Measurements from ENCODE around the gene CATSPERE.

The CATSPERE gene

DNA sequence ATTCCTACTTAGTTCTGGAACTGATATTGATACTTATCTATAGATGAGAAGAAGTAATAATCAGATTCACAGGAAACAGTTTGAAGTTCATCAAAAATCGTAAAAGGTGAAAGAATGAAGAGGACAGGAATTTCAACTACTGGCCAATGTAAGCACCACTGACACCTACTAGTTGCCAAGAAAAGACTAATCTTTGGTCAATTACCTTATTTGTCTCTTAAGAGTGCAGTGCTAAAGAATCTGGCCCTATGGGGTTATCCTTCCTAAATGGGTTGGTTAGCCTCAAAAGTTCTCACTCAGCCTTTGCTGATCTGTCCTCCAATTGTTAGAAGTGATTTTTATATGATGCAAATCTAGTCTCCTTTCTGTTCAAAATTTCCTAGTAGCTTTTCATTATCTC, 38.9 kb upstream of the CATSPERE start:
- TF ChIP-seq, protein P1, sequence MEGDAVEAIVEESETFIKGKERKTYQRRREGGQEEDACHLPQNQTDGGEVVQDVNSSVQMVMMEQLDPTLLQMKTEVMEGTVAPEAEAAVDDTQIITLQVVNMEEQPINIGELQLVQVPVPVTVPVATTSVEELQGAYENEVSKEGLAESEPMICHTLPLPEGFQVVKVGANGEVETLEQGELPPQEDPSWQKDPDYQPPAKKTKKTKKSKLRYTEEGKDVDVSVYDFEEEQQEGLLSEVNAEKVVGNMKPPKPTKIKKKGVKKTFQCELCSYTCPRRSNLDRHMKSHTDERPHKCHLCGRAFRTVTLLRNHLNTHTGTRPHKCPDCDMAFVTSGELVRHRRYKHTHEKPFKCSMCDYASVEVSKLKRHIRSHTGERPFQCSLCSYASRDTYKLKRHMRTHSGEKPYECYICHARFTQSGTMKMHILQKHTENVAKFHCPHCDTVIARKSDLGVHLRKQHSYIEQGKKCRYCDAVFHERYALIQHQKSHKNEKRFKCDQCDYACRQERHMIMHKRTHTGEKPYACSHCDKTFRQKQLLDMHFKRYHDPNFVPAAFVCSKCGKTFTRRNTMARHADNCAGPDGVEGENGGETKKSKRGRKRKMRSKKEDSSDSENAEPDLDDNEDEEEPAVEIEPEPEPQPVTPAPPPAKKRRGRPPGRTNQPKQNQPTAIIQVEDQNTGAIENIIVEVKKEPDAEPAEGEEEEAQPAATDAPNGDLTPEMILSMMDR (IDR thresholded peaks at IDR 0.05): no peak
- no peaks in the 10 kb centered on the region for H3K4me1 Mint-ChIP-seq
- no peak overlapping the region for H3K4me3 Mint-ChIP-seq
- H3K27me3 Mint-ChIP-seq (ENCODE audit: low read depth, poor library complexity): no peaks in the 10 kb centered on the region
- no peak for DNase-seq
- H3K27ac Mint-ChIP-seq: no peak overlapping the region
- peaks cover 46% of the 10 kb centered on the region for H3K36me3 Mint-ChIP-seq (ENCODE audit: low read depth)
- H3K9me3 Mint-ChIP-seq: no peaks in the 10 kb centered on the region

DNA sequence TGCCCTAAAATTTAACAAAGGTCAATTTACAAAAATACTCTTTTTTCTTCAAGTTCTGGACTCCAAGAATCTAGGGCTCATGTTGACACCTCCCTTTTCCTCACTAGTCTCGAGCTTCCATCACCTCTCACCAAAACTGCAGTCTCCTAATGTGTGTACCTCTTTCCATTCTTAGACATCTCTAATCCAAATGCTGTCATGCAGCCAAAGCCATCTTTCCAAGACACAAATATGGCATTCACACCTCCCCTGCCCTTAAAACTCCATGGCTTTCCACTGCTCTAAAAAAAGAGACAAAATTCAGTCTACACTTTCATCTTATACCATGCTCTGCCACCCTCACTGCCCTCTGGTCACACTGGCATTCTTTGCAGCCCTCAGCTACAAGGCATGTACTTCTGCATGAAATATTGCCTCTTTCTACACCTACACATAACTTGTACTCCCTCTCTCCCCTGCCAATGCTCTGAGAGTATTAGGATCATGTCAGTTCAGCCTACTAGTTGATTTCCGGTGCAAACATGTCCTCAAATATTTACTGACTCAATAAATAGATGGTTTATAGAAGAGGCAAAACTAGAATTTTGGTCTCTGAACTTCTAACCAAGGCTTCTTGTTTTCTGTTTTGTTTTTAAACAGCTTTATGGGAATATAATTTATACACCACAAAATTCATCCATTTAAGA, 36.3 kb upstream of the CATSPERE start:
- no peaks in the 10 kb centered on the region for H3K9me3 Mint-ChIP-seq

DNA sequence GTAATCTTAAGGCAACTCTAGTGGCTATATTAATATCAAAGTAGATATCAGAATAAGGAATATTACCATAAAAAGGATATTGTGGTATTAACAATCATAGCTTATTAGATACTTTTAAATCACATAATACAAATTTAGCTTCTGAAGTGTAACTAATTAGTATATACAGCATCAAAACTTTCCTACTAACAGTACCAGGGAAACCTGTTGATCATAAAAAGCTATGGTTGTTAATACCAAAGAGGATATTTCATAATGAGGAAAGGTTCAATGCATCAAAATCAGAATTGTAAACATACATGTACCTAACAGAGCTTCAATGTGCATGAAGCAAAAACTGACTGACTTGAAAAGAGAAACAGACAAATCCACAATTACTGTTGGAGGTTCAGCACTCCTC, 33.4 kb upstream of the CATSPERE start:
- H3K4me3 Mint-ChIP-seq: no peak overlapping the region
- H3K36me3 Mint-ChIP-seq (ENCODE audit: low read depth): peaks cover 20% of the 10 kb centered on the region
- TF ChIP-seq, protein P1 (IDR thresholded peaks at IDR 0.05): no peak
- no peak overlapping the region for H3K27ac Mint-ChIP-seq
- no peaks in the 10 kb centered on the region for H3K4me1 Mint-ChIP-seq
- no peak for DNase-seq
- no peaks in the 10 kb centered on the region for H3K9me3 Mint-ChIP-seq
- H3K27me3 Mint-ChIP-seq (ENCODE audit: low read depth, poor library complexity): no peaks in the 10 kb centered on the region

More for the DNA sequence above, 36.3 kb upstream of the CATSPERE start:
- no peak overlapping the region for H3K27ac Mint-ChIP-seq
- H3K4me1 Mint-ChIP-seq: no peaks in the 10 kb centered on the region
- DNase-seq: no peak
- no peak overlapping the region for H3K4me3 Mint-ChIP-seq
- H3K27me3 Mint-ChIP-seq (ENCODE audit: low read depth, poor library complexity): no peaks in the 10 kb centered on the region
- TF ChIP-seq, protein P1 (IDR thresholded peaks at IDR 0.05): no peak
- H3K36me3 Mint-ChIP-seq (ENCODE audit: low read depth): peaks cover 28% of the 10 kb centered on the region

DNA sequence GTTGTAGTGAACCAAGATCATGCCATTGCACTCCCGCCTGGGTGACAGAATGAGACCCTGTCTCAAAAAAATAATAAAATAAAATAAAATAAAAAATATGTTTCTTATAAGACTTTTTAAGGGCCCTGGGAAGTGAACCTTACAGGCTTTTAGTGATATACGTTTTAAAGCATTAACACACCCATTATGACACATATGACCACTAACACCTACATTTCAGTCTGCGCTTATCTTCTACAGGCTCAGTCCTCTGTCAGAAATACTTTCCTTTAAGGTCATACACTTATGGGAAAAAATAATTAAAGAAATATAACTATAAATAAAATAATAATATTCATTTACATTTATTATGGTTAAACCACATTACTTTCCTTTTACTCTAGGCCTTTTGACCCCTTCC, 31.3 kb upstream of the CATSPERE start:
- TF ChIP-seq, protein P1 (IDR thresholded peaks at IDR 0.05): no peak
- H3K4me1 Mint-ChIP-seq: no peaks in the 10 kb centered on the region
- peaks cover 22% of the 10 kb centered on the region for H3K36me3 Mint-ChIP-seq (ENCODE audit: low read depth)
- no peaks in the 10 kb centered on the region for H3K27me3 Mint-ChIP-seq (ENCODE audit: low read depth, poor library complexity)
- no peaks in the 10 kb centered on the region for H3K9me3 Mint-ChIP-seq
- peak overlapping the region; percentile 29 for H3K27ac Mint-ChIP-seq
- no peak overlapping the region for H3K4me3 Mint-ChIP-seq
- DNase-seq: no peak

DNA sequence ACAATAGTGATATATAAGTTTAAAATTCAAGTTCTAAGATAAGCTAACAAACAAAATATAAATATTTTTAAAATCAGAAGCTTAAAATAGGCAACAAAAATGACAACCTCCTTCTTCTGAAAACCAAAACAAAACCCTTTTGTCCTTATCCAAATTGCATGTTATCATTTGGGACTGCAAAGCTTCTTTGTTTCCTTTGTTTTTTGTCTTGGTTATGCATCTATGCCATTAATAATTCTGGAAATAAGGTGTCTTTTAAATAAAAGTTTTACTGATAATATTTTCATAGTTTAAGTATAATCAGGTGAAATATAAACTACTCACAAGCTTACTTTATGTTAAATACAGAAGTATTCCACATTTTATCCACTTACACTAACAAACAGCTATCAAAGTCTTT, 29.9 kb upstream of the CATSPERE start:
- peaks cover 31% of the 10 kb centered on the region for H3K36me3 Mint-ChIP-seq (ENCODE audit: low read depth)
- H3K27ac Mint-ChIP-seq: no peak overlapping the region
- H3K4me1 Mint-ChIP-seq: no peaks in the 10 kb centered on the region
- no peak for DNase-seq
- TF ChIP-seq, protein P1 (IDR thresholded peaks at IDR 0.05): no peak
- H3K27me3 Mint-ChIP-seq (ENCODE audit: low read depth, poor library complexity): no peaks in the 10 kb centered on the region
- H3K9me3 Mint-ChIP-seq: no peaks in the 10 kb centered on the region
- H3K4me3 Mint-ChIP-seq: no peak overlapping the region

DNA sequence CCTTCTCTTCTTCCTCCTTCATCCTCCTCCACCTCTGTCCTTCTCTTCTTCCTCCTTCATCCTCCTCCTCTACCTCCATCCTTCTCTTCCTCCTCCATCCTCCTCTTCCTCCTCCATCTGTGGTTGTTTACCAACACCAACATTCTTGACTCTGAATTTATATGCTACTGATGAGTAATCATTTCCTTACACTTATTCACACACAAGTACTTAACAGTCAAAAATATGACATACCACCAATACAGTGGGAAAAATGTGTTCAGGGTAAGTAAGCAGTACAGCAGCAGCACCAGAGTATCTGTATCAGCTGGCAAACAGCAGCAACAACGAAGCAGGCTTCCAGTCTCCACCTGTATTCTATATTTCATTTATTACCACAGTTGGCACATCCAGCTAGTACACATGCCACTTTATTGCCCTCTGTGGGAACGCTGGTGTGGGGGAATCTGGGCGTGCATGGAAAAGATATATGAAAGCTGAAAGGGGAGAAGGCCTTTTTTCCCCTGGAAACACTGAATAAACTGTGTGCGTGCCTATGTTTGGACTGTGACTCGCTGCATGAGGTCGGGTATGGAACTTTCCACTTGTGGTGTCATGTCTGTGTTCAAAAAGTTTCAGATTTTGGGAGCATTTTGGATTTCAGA, 25.4 kb upstream of the CATSPERE start:
- DNase-seq: no peak
- no peaks in the 10 kb centered on the region for H3K9me3 Mint-ChIP-seq
- no peaks in the 10 kb centered on the region for H3K27me3 Mint-ChIP-seq (ENCODE audit: low read depth, poor library complexity)
- peak overlapping the region; percentile 43 for H3K27ac Mint-ChIP-seq
- TF ChIP-seq, protein P1 (IDR thresholded peaks at IDR 0.05): no peak
- H3K36me3 Mint-ChIP-seq (ENCODE audit: low read depth): peaks cover 24% of the 10 kb centered on the region
- no peak overlapping the region for H3K4me3 Mint-ChIP-seq
- peaks cover 10% of the 10 kb centered on the region for H3K4me1 Mint-ChIP-seq
